MM.1S (cell line): ENCODE data around the gene SCFD2.

Experiments used
- CTCF ChIP-seq: fragments of 300-600 bp; sonication (generic); IDR thresholded peaks from 2 replicates; pipeline ENCODE4 v1.5.1; 2016; ENCODE audit warnings: antibody characterized with exemption, low read length, mixed read lengths
- EZH2 ChIP-seq: fragments of 300-600 bp; sonication (generic); optimal IDR thresholded peaks from 2 replicates; pipeline ENCODE3; 2017; ENCODE audit warnings: low read depth, mild to moderate bottlenecking, antibody characterized with exemption, low read length, mixed read lengths
- EZH2phosphoT487 ChIP-seq: fragments of 300-600 bp; sonication (generic); IDR thresholded peaks from 2 replicates; pipeline ENCODE4 v1.6.1; 2018; ENCODE audit warnings: antibody characterized with exemption, low read length

- TF ChIP-seq CTCF, result no peak
- TF ChIP-seq EZH2, result no peak
- TF ChIP-seq EZH2phosphoT487, result no peak
These were observed 399.1 kb downstream of the SCFD2 start for GRCh38 chr4:52966781-52967180.
